ENCODE measurements around the gene FANCM. TPM values are rescaled to one million over a fixed set of nuclear protein-coding genes. Genes with fewer than 3 reads are reported as not detected.
A peak's percentile ranks its signal among the peaks of the same experiment; 100 is the strongest.

The FANCM gene
- total RNA-seq, 3 donors from 2014 or later: 8.2 to 17.4 (median 8.5) TPM

DNA sequence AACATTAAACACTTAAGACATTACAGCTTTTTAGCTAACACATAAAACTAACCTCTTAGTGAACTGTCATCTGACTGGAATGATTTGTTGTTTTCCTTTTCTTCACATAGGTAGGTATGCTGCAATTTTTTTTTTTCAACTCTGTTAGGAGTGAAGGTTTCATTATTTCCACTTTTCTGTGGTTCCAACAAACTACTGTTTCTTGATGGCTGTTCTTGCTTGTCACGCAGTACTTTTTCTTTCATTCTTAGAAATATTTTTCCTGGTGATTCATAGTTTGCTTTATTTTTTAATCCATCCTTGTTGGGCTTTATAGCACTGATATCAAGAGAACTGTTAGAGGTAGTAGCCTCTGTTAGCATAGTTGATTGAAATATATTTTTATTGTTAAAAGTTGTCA, 111.0 kb downstream of the FANCM start:
- no peaks in the 10 kb centered on the region for H3K4me1 ChIP-seq
- H3K9me3 ChIP-seq: no peaks in the 10 kb centered on the region
- H3K27ac ChIP-seq: no peak overlapping the region
- no peaks in the 10 kb centered on the region for H3K36me3 ChIP-seq
- H3K4me3 ChIP-seq: no peak overlapping the region
- DNase-seq (ENCODE audit: low spot score in 2 of 2): no peak
- intact Hi-C loops (cut with DNase I; ENCODE audit: low total_unique reads): no loop called here
- no peaks in the 10 kb centered on the region for H3K27me3 ChIP-seq
- TF ChIP-seq, protein P1, sequence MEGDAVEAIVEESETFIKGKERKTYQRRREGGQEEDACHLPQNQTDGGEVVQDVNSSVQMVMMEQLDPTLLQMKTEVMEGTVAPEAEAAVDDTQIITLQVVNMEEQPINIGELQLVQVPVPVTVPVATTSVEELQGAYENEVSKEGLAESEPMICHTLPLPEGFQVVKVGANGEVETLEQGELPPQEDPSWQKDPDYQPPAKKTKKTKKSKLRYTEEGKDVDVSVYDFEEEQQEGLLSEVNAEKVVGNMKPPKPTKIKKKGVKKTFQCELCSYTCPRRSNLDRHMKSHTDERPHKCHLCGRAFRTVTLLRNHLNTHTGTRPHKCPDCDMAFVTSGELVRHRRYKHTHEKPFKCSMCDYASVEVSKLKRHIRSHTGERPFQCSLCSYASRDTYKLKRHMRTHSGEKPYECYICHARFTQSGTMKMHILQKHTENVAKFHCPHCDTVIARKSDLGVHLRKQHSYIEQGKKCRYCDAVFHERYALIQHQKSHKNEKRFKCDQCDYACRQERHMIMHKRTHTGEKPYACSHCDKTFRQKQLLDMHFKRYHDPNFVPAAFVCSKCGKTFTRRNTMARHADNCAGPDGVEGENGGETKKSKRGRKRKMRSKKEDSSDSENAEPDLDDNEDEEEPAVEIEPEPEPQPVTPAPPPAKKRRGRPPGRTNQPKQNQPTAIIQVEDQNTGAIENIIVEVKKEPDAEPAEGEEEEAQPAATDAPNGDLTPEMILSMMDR (IDR thresholded peaks at IDR 0.05): no peak
- TF ChIP-seq POLR2AphosphoS5 (IDR thresholded peaks at IDR 0.05) (no peak), POLR2A (IDR thresholded peaks at IDR 0.05) (no peak)

DNA sequence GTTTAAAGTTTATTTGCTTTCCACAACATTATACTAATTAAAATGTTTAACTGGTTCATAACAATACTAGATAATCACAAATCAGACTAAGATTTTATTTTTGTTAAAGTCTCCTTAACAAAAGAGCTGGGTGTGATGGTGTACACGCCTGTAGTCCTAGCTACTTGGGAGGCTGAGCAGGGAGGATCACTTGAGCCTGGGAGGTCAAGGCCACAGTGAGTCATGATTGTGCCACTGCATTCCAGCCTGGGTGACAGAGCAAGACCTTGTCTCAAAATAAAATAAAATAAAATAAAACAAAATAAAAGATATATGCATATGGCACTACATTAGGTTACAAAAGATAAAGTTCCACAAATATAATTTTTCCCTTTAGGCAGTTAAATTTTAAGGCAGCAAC, 111.7 kb downstream of the FANCM start:
- Histone ChIP-seq H3K27ac (no peak overlapping the region), H3K36me3 (no peaks in the 10 kb centered on the region), H3K9me3 (no peaks in the 10 kb centered on the region), H3K4me1 (no peaks in the 10 kb centered on the region), H3K27me3 (no peaks in the 10 kb centered on the region), H3K4me3 (no peak overlapping the region)
- TF ChIP-seq, protein P1 (IDR thresholded peaks at IDR 0.05): no peak
- TF ChIP-seq POLR2A (IDR thresholded peaks at IDR 0.05) (no peak), POLR2AphosphoS5 (IDR thresholded peaks at IDR 0.05) (no peak)
- intact Hi-C loops (cut with DNase I; ENCODE audit: low total_unique reads): no loop called here
- no peak for DNase-seq (ENCODE audit: low spot score in 2 of 2)

DNA sequence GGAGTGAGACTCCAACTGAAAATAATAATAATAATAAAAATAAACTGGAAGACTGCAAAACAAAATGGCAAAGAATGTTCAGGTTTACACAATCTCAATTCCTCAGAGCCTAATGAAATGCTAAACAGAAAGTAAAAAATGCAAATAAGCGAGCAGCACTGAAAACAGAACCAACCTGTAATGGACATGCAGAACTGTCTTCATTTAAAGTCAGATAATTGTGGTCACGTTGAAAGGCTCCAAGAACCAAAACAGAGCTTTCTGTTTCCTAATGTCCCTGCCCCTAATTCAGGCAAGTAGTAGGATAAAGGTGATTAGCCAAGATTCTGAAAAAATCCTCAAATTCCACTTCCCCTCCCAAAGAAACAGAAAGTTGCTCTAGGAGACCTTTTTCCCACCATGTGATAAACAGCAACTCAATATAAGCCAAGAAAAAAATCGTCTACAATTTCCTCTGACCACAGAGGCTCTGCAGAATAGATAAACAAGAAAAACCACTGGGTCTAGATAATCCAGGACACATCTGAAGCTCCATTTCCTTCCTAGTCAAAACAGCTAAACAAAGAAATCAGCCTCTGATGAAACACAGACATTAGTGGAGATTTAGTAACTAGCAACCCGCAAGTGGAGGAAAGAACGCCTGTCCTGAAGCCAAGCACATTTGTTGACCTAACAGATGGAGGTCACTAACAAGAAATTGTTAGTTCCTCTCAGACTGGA, 114.3 kb downstream of the FANCM start:
- Histone ChIP-seq H3K4me3 (peak overlapping the region in 2 of 3 donors; percentile 38 to 53), H3K27me3 (no peaks in the 10 kb centered on the region), H3K9me3 (no peaks in the 10 kb centered on the region), H3K4me1 (no peaks in the 10 kb centered on the region), H3K27ac (peak overlapping the region; percentile 70 to 90), H3K36me3 (no peaks in the 10 kb centered on the region)
- intact Hi-C loops (cut with DNase I; ENCODE audit: low total_unique reads): no loop called here
- DNase-seq (ENCODE audit: low spot score in 2 of 2): no peak
- TF ChIP-seq, protein P1 (IDR thresholded peaks at IDR 0.05): no peak
- peak in 1 of 3 donors; percentile 36 for TF ChIP-seq POLR2AphosphoS5 (IDR thresholded peaks at IDR 0.05)
- TF ChIP-seq POLR2A (IDR thresholded peaks at IDR 0.05): no peak

Other genes with a start within 250 kb of the FANCM start
- gene KLHL28, start 174.0 kb upstream of the FANCM start, total RNA-seq: 10 to 100 TPM in 2 of 3 donors, 1 to 10 TPM in 1; 9.9 to 17.7 (median 10.5) TPM
- 10 to 100 TPM; 21.3 to 38.1 (median 22.9) TPM for gene TOGARAM1, start 173.7 kb upstream of the FANCM start, total RNA-seq
- 10 to 100 TPM; 29.8 to 54.4 (median 48.8) TPM for gene PRPF39, start 51.8 kb upstream of the FANCM start, total RNA-seq
- 10 to 100 TPM; 25.8 to 41.3 (median 41.0) TPM for gene FKBP3, start 1.4 kb upstream of the FANCM start, total RNA-seq
- 10 to 100 TPM; 46.7 to 64.4 (median 48.5) TPM for gene MIS18BP1, start 117.3 kb downstream of the FANCM start, total RNA-seq

Measured in breast epithelium (tissue), 4 donors.